Hepatocyte (in vitro differentiated cells): Measurements from ENCODE around the gene ERBB2. TPM values are rescaled to one million over a fixed set of nuclear protein-coding genes. Genes with fewer than 3 reads are reported as not detected.

ENCODE experiments used
- DNase-seq: peaks from one replicate; pipeline ENCODE4 v3.0.0-alpha.2; 2016; ENCODE audit warnings: low spot score
- H2AFZ ChIP-seq: fragments of 200-600 bp; sonication (generic); 2 replicates; pipeline ENCODE4 v1.6.0; 2016; ENCODE audit warnings: antibody characterized with exemption, mild to moderate bottlenecking
- H3K27ac ChIP-seq: fragments of 200-600 bp; sonication (generic); 2 replicates; pipeline ENCODE4 v1.5.1; 2016; ENCODE audit warnings: mild to moderate bottlenecking
- H3K27me3 ChIP-seq: fragments of 200-600 bp; sonication (generic); 2 replicates; pipeline ENCODE4 v1.6.1; 2016
- H3K36me3 ChIP-seq: fragments of 200-600 bp; sonication (generic); replicated peaks from 2 replicates; pipeline ENCODE4 v1.5.1; 2016; ENCODE audit warnings: low read depth; ENCODE audit not compliant: insufficient read depth
- H3K4me1 ChIP-seq: fragments of 200-600 bp; sonication (generic); 2 replicates; pipeline ENCODE4 v1.5.1; 2016; ENCODE audit warnings: mild to moderate bottlenecking, moderate library complexity; ENCODE audit not compliant: insufficient read depth
- H3K4me2 ChIP-seq: fragments of 200-600 bp; sonication (generic); 2 replicates; pipeline ENCODE4 v1.6.0; 2016
- H3K4me3 ChIP-seq: fragments of 200-600 bp; sonication (generic); 2 replicates; pipeline ENCODE4 v1.5.1; 2016; ENCODE audit warnings: mild to moderate bottlenecking
- H3K79me2 ChIP-seq: fragments of 200-600 bp; sonication (generic); 2 replicates; pipeline ENCODE4 v1.6.0; 2017; ENCODE audit warnings: mild to moderate bottlenecking
- H3K9me2 ChIP-seq: fragments of 200-600 bp; sonication (generic); replicated peaks from 2 replicates; pipeline ENCODE4 v1.6.0; 2017; ENCODE audit warnings: mild to moderate bottlenecking; ENCODE audit not compliant: insufficient read depth
- H3K9me3 ChIP-seq: fragments of 200-600 bp; sonication (generic); 2 replicates; pipeline ENCODE4 v1.5.1; 2016; ENCODE audit warnings: low read depth, mild to moderate bottlenecking
- H4K20me1 ChIP-seq: fragments of 200-600 bp; sonication (generic); 2 replicates; pipeline ENCODE4 v1.6.0; 2016; ENCODE audit warnings: mild to moderate bottlenecking; ENCODE audit not compliant: insufficient read depth, poor library complexity, severe bottlenecking
- CTCF ChIP-seq: fragments of 200-600 bp; sonication (generic); IDR thresholded peaks from 2 replicates; pipeline ENCODE4 v1.5.1; 2016; ENCODE audit warnings: antibody characterized with exemption, mild to moderate bottlenecking; ENCODE audit not compliant: poor library complexity
- EZH2 ChIP-seq: fragments of 200-600 bp; sonication (generic); IDR thresholded peaks from 2 replicates; pipeline ENCODE4 v1.6.1; 2016; ENCODE audit warnings: antibody characterized with exemption, mild to moderate bottlenecking, borderline replicate concordance
- EZH2phosphoT487 ChIP-seq: fragments of 200-600 bp; sonication (generic); IDR thresholded peaks from one replicate; pipeline ENCODE4 v1.6.1; 2018; ENCODE audit warnings: antibody characterized with exemption, mild to moderate bottlenecking, low read depth, moderate library complexity; ENCODE audit not compliant: unreplicated experiment, severe bottlenecking
- WGBS: methylation state at CpG from one replicate; pipeline ENCODE4 v1.1.6; 2016; ENCODE audit warnings: low lambda C conversion rate; ENCODE audit errors: missing lambda C conversion rate; 5-methylcytosine and 5-hydroxymethylcytosine counted together
- polyA plus RNA-seq: library from polyadenylated mRNA; unstranded; fragments of >200 nt; fragmentation: Nextera tagmentation; extraction: Ambion mirVana; gene quantifications from 2 replicates; pipeline ENCODE4 v1.2.1, GENCODE V29; 2016
- total RNA-seq: library from RNA; depleted of rRNA; stranded (reverse); fragments of >200 nt; gene quantifications from 2 replicates; pipeline ENCODE4 v1.2.3, GENCODE V29; 2014

ERBB2 gene
- total and polyA plus RNA-seq, 2 experiments from 2014 or later, result 76.4 to 93.1 TPM

GRCh38 chr17:39684369-39685192 is 15.3 kb upstream of the ERBB2 start:
- no peak for DNase-seq
- Histone ChIP-seq H3K9me3 (no peaks in the 10 kb centered on the region), H3K4me2 (no peak overlapping the region), H3K4me3 (no peak overlapping the region), H3K4me1 (peaks cover 17% of the 10 kb centered on the region), H3K27ac (no peak overlapping the region), H3K9me2 (no peaks in the 10 kb centered on the region), H3K27me3 (no peaks in the 10 kb centered on the region), H3K36me3 (no peaks in the 10 kb centered on the region), H4K20me1 (no peaks in the 10 kb centered on the region), H2AFZ (no peak overlapping the region), H3K79me2 (no peaks in the 10 kb centered on the region)
- TF ChIP-seq EZH2phosphoT487 (no peak), EZH2 (no peak), CTCF (no peak)
- 96% methylated on average over 12 of the region's 12 CpGs for WGBS

DNA sequence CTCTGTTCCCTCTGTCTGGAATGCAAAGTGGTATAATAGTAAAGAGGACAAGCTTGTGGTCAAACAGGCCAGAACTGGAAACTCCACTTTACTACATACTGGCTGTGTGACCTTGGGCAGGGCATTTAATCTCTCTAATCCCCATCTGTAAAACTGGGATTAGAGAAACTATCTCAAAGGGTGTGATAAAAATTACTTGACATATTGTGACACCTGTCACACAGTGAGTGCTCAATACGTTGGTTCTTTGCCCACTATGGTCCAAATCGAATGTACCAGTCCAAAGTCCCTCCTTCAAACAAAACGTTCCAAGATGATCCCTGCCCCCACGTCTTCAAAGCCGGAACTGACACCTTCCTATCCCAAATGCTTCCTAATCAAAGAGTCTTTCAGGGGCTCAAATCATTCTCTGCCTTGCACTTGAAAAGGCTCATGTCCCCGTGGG is 12.7 kb upstream of the ERBB2 start:
- TF ChIP-seq CTCF (no peak), EZH2phosphoT487 (no peak), EZH2 (no peak)
- no peaks in the 10 kb centered on the region for H3K9me2 ChIP-seq
- peak overlapping the region; percentile 86 for H3K4me2 ChIP-seq
- no peak for DNase-seq
- no peaks in the 10 kb centered on the region for H3K36me3 ChIP-seq
- H2AFZ ChIP-seq, result peak overlapping the region; percentile 95
- no peaks in the 10 kb centered on the region for H3K79me2 ChIP-seq
- no peaks in the 10 kb centered on the region for H4K20me1 ChIP-seq
- WGBS, result 42% methylated on average over 6 of the region's 6 CpGs
- H3K27ac ChIP-seq, result peak overlapping the region; percentile 85
- peak overlapping the region; percentile 46 for H3K4me3 ChIP-seq
- H3K9me3 ChIP-seq, result no peaks in the 10 kb centered on the region
- H3K27me3 ChIP-seq, result no peaks in the 10 kb centered on the region
- peaks cover 16% of the 10 kb centered on the region for H3K4me1 ChIP-seq

- peak; percentile 92 for DNase-seq
- peak within 1 kb of the TSS; percentile 86 for H3K4me2 ChIP-seq
- no peaks in the 10 kb centered on the region for H3K79me2 ChIP-seq
- peaks cover 16% of the 10 kb centered on the region for H3K4me1 ChIP-seq
- H3K4me3 ChIP-seq, result peak within 1 kb of the TSS; percentile 46
- H3K27ac ChIP-seq, result peak within 1 kb of the TSS; percentile 85
- H3K9me3 ChIP-seq, result no peaks in the 10 kb centered on the region
- H3K27me3 ChIP-seq, result no peaks in the 10 kb centered on the region
- 5% methylated on average over 40 of the region's 45 CpGs for WGBS
- H2AFZ ChIP-seq, result peak within 1 kb of the TSS; percentile 95
- no peaks in the 10 kb centered on the region for H4K20me1 ChIP-seq
- no peak for TF ChIP-seq EZH2phosphoT487
- TF ChIP-seq EZH2, result no peak
- no peak for TF ChIP-seq CTCF
- no peaks in the 10 kb centered on the region for H3K36me3 ChIP-seq
- no peaks in the 10 kb centered on the region for H3K9me2 ChIP-seq
Measured at GRCh38 chr17:39687546-39688474, 12.1 kb upstream of the ERBB2 start, which contains the start of gene PGAP3. PGAP3 (minus strand) TSS chr17:39688057; CDS start chr17:39688014, 43 bp downstream.
